ENCODE results near the gene CHTOP.
A peak's percentile ranks its signal among the peaks of the same experiment; 100 is the strongest.

Gene CHTOP

DNA sequence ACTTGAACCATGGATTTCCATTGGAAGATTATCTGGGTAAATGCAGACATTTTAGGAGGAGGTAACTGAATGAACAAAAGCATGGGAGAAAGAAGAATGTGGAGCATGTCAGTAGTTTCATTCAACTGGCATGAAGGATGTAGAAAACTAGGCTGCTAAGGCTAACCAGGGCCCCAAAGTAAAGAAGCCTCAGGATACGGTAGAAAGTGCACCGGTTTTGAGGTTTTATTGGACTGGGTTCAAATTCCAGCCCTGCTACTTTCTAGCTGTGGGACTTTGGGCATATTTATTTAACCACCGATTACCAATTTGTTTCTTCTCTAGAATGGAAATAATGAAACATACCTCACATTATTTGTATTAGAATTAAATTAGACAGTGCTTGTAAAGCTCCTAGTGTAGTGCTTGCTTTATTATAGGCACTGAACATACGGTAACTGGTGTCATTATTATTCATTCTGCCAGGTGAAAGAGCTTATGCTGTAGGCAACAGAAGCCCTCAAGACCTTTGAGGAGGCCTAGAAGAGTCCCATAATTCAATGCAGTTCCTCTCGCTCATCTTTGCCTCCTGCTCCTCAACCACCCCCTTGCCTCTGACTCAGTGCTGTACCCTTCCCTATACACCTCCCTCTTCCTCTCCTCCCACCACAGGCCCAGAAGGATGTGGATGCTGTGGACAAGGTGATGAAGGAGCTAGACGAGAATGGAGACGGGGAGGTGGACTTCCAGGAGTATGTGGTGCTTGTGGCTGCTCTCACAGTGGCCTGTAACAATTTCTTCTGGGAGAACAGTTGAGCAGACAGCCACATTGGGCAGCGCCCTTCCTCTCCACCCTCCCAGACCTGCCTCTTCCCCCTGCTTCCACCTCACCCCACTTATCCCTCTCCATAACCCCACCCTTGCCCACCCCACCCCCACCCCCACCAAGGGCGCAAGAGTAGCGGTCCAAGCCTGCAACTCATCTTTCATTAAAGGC is 2.5 kb upstream of the CHTOP start (continued):
- peak; percentile 28; the same call in 1 of the 2 replicates for TF ChIP-seq ZFHX2 (tag by site-specific recombination; conservative IDR thresholded peaks at IDR 0.05)
- TF ChIP-seq ZNF133 (tag by site-specific recombination; IDR thresholded peaks at IDR 0.05): no peak
- no peak for TF ChIP-seq ZSCAN4 (tag by site-specific recombination; IDR thresholded peaks at IDR 0.05)
- TF ChIP-seq ZNF175 (tag by site-specific recombination; IDR thresholded peaks at IDR 0.05): no peak
- TF ChIP-seq ZNF426 (tag by site-specific recombination; IDR thresholded peaks at IDR 0.05): no peak
- no peak for TF ChIP-seq ZXDB (tag by site-specific recombination; IDR thresholded peaks at IDR 0.05)
- TF ChIP-seq ZNF514 (tag by site-specific recombination; IDR thresholded peaks at IDR 0.05): no peak
- TF ChIP-seq ZNF561 (tag by site-specific recombination; IDR thresholded peaks at IDR 0.05; ENCODE audit: borderline replicate concordance): no peak
- no peak for TF ChIP-seq ZNF585B (tag by site-specific recombination; IDR thresholded peaks at IDR 0.05)
- no peak for TF ChIP-seq ZNF354C (tag by site-specific recombination; IDR thresholded peaks at IDR 0.05; ENCODE audit: borderline replicate concordance, low read depth)
- TF ChIP-seq ZNF433 (tag by site-specific recombination; IDR thresholded peaks at IDR 0.05; ENCODE audit: low read depth): no peak
- peak; percentile 46; the same call in 1 of the 2 replicates for TF ChIP-seq KLF1 (tag by site-specific recombination; IDR thresholded peaks at IDR 0.05)
- TF ChIP-seq, protein P1, sequence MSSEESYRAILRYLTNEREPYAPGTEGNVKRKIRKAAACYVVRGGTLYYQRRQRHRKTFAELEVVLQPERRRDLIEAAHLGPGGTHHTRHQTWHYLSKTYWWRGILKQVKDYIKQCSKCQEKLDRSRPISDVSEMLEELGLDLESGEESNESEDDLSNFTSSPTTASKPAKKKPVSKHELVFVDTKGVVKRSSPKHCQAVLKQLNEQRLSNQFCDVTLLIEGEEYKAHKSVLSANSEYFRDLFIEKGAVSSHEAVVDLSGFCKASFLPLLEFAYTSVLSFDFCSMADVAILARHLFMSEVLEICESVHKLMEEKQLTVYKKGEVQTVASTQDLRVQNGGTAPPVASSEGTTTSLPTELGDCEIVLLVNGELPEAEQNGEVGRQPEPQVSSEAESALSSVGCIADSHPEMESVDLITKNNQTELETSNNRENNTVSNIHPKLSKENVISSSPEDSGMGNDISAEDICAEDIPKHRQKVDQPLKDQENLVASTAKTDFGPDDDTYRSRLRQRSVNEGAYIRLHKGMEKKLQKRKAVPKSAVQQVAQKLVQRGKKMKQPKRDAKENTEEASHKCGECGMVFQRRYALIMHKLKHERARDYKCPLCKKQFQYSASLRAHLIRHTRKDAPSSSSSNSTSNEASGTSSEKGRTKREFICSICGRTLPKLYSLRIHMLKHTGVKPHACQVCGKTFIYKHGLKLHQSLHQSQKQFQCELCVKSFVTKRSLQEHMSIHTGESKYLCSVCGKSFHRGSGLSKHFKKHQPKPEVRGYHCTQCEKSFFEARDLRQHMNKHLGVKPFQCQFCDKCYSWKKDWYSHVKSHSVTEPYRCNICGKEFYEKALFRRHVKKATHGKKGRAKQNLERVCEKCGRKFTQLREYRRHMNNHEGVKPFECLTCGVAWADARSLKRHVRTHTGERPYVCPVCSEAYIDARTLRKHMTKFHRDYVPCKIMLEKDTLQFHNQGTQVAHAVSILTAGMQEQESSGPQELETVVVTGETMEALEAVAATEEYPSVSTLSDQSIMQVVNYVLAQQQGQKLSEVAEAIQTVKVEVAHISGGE (tag by site-specific recombination; conservative IDR thresholded peaks at IDR 0.05; ENCODE audit: low read depth): no peak
- TF ChIP-seq, protein P2, sequence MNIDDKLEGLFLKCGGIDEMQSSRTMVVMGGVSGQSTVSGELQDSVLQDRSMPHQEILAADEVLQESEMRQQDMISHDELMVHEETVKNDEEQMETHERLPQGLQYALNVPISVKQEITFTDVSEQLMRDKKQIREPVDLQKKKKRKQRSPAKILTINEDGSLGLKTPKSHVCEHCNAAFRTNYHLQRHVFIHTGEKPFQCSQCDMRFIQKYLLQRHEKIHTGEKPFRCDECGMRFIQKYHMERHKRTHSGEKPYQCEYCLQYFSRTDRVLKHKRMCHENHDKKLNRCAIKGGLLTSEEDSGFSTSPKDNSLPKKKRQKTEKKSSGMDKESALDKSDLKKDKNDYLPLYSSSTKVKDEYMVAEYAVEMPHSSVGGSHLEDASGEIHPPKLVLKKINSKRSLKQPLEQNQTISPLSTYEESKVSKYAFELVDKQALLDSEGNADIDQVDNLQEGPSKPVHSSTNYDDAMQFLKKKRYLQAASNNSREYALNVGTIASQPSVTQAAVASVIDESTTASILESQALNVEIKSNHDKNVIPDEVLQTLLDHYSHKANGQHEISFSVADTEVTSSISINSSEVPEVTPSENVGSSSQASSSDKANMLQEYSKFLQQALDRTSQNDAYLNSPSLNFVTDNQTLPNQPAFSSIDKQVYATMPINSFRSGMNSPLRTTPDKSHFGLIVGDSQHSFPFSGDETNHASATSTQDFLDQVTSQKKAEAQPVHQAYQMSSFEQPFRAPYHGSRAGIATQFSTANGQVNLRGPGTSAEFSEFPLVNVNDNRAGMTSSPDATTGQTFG (tag by site-specific recombination; IDR thresholded peaks at IDR 0.05; ENCODE audit: borderline replicate concordance): no peak
- TF ChIP-seq ZNF184 (tag by site-specific recombination; IDR thresholded peaks at IDR 0.05): no peak
- TF ChIP-seq ZBTB49 (tag by site-specific recombination; IDR thresholded peaks at IDR 0.05; ENCODE audit: low read depth): no peak
- TF ChIP-seq, protein P3, sequence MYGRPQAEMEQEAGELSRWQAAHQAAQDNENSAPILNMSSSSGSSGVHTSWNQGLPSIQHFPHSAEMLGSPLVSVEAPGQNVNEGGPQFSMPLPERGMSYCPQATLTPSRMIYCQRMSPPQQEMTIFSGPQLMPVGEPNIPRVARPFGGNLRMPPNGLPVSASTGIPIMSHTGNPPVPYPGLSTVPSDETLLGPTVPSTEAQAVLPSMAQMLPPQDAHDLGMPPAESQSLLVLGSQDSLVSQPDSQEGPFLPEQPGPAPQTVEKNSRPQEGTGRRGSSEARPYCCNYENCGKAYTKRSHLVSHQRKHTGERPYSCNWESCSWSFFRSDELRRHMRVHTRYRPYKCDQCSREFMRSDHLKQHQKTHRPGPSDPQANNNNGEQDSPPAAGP (tag by site-specific recombination; IDR thresholded peaks at IDR 0.05): no peak
